Dermis microvascular lymphatic vessel endothelial cell (primary cell): ENCODE data around the gene PARP11. TPM values are rescaled to one million over a fixed set of nuclear protein-coding genes. Genes with fewer than 3 reads are reported as not detected.

ENCODE experiments used
- DNase-seq, 2 donors: peaks; one replicate each; pipeline versions ENCODE4 v3.0.0 to v3.0.0-alpha.2; 2010; ENCODE audit warnings: low read depth in 2 of 2
- total RNA-seq: library from RNA; depleted of rRNA; stranded (reverse); fragments of >200 nt; gene quantifications from 2 replicates; pipeline ENCODE4 v1.2.1, GENCODE V29; 2014

The PARP11 gene
- total RNA-seq, 1 donor from 2014 or later, result 2.7 TPM

- no peak for DNase-seq
Measured at GRCh38 chr12:3827301-3828000, 45.7 kb downstream of the PARP11 start.

- no peak for DNase-seq
Measured at GRCh38 chr12:3821441-3821840, 51.8 kb downstream of the PARP11 start.

DNA sequence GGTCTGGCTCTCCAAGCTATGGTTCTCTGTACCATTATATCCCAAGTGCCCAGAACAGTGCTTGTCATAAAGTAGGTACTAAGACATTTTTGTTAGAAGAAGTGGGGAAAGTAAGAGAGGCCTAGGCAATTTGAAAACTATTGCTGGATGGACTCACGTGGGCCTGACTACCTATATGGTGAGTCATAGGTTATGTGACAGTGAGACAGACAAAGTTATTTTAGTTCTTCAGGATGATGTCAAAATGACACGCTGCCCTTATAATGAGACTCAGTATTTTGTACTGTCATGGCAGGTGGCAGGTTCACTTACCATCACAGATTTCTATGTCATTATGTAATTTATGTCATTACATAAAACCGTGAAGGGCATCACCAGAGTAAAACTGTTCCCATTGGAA lies 53.1 kb downstream of the PARP11 start:
- peak in 1 of 2 donors; percentile 10 for DNase-seq

- no peak for DNase-seq
Measured at GRCh38 chr12:3816266-3816665, 56.9 kb downstream of the PARP11 start.

- DNase-seq, result no peak
Measured at GRCh38 chr12:3815094-3815766, 58.0 kb downstream of the PARP11 start.

- DNase-seq, result no peak
Measured at GRCh38 chr12:3810540-3810939, 62.7 kb downstream of the PARP11 start.

DNA sequence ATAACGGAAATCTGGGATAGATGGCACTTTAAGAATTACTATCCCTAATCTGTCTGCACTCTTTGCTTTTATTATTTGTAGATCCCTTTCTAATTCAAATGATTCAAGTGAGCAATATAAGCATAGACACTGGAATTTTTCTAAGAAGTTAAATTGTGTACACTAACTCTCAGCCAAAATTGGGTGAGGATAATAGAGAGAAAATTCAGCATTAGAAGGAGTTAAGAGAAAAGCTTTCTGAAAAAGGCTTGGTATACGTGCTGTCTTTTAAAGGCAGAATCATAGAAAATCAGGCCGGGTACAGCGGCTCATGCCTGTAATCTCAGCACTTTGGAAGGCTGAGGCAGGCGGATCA lies 63.2 kb downstream of the PARP11 start:
- no peak for DNase-seq

DNA sequence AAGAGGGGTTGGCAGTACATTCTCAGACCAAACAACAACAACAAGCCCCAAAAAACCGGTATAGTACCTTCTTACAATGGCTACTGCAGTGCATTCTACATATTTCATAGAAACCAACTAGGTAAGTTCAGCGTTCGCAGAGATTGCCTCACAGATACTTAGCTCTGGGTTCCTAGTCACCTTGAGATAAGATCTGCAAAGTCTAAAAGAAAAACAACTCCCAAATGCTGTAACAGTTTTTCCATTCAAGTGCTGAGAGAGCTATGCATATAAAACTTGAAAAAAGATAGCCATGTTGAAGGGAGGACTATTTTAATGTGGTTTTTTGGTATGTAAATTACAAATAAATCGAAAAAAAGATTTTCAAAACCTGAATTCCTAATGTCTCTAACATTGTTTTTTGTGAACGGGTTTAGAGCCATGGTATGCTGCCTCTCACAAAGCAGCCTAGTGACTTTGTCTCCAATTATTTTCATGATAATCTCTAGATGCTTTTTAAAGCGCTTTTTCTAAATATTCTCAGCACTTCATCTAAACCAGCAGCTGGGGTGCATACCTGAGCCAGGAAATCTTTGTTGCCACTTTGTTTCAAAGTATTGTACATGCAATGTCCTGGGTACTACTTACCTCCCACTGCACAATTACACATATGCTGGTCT lies 63.7 kb downstream of the PARP11 start:
- no peak for DNase-seq

DNA sequence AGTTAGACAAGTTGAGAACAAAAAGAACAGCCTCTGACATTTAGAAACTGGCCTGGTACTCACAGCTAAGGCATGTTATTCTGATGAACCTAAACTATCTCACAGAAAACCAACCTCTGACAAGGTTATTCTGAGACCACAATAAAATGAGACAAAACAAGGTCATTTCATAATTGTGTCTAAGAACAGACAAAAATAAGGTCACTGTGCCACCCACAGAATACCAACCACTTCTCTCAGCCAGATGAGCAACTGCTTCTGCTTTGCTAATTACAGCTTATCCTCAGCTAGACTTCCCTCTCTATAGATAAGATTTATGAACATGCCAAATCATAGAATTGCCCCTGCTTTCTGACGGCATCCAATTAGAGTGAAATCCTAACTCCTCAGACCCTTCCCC lies 68.1 kb downstream of the PARP11 start:
- no peak for DNase-seq

DNA sequence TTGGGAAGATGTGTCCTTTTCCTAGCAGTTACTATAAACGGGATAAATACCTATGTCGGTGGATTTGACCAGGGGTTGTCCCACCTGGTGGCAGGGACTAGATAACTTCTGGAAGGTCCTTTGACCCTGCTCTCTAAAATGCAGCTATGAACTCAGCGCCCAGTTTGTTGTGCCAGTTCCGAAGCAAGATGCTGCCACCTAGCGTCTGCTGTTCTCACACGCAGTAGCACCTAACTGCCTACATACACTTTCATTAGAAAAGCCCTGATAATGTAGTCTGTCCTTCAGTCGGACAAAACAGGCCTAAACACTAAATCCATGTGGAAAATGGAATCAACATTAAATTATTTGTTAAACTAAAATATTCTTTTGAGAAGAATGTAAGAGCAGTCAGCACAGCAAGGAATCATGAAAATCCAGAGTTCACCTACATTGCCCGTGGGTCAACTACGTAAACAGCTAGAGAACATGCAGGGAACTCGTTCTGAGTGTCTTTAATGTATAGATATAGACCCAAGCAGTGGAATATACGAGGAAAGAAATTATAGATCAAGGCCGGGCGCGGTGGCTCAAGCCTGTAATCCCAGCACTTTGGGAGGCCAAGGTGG lies 69.2 kb downstream of the PARP11 start:
- peak; percentile 65 to 79 for DNase-seq

DNA sequence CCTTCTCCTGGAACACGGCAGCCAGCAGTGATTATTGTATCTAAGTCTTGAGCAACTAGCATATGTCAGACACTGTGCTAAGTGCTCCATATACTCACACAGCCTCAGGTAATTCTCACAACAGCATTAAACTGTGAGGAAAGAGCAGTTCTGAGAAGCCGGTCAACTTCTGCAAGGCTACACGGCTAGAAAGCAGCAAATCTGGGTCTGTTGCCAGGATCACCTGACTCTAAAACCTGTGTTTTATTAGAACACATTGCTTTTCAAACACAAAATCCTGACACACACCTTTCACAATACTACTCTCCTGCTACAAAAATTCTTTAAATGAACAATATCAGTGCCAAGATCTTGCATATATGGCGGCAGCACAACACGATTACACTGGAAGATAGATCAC lies 70.5 kb downstream of the PARP11 start:
- no peak for DNase-seq

DNA sequence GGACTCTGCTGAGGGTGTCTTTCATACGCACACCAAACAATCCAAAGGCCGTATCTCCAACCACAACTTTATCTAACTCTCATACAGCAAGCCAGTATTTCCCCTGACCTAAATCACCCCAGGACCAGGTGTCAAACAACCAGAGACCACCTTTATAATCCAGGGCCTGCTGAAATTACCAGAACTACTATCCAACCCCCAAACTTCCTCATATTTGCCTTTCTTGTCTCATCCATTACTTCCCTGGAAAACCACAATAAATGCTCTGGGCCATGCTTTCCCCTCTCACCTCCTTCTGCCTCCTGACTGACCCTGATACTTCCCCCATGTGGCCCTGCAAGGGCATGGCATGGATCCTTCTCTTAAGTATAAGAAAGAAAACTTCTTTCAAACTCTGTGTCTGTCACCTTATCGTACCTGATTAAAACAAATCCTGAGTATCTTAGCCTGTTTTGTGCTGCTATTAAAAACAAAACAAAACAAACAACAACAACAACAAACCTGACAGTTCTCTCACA lies 75.6 kb downstream of the PARP11 start:
- no peak for DNase-seq

DNA sequence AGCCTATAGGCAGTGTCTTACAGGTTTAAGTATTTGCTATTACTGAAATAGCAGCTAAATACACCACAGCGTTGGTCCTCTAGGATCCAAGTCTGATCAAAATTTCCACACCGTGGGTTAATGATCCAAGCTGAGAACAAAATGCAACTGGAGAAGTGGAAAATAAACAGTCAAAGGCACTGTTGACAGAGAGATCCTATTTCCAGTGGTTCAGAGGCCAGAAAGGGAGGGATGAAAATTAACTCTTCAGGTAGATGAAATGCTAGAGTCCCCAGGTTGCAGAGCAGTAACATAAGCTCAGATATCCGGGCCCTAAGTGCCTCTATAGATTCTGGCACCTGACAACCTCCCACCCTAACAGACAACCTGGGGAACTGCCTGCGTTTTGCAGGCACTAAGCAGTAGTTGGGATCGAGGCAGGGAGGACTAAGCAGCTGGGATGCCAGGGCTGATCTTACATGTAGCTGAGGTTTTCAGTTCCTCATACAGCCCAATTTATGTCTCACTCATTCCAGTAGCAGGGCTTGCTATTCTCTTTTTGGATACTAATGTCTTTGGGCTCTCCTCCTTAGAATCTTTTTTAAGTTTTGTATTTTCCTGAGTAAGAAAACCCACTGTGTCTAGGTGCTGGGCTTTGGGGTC lies 77.6 kb downstream of the PARP11 start:
- DNase-seq, result no peak

DNA sequence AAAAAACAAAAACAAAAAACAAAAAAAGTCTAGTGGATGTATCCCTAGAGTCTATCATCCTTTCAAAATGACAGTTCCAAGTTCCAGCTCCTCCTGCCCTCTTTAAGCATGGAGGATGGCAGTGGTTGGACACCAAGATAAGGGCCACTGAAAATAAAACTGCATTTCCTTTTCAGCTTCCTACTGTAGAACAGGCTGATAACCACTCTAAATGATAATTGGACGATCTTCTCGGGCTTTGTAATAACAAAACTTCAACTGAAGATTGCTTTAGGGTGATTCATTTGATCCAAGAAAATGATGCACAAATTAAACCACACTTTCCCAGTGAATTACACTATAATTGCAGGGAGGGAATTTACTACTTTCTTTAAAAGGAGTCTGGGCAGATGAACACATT lies 78.1 kb downstream of the PARP11 start:
- DNase-seq, result no peak

DNA sequence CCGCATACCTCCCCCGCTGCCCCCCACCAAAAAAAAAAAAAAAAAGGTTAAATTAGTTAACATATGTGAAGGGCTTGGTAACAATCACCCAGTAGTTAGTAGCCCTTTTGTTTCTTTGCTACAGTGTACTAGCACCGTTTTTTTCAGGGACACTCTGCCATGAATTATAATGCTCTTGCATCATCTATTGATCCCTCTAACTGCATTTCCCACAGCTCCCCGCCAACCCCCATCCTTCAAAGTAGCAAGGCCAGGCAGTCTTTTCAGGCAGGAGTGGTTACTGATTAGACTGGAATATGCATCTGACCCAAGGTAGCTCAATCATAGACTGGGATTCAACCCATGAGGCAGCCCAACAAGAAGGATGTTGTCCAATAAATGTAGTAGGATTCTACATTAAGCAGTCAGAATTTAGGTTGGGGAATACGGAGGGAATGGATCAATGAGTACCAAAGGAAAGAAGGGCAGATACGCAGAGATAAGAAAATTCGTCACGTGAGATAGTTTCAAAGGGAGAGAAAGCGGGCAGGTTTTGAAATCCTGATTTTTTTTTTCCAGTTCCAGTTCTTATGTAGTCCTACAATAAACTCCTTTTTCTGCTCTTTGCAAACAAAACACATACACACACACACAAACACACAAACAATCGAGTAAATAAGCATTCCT lies 80.4 kb downstream of the PARP11 start:
- no peak for DNase-seq

GRCh38 chr12:3791256-3791874 lies 81.8 kb downstream of the PARP11 start:
- DNase-seq, result no peak

GRCh38 chr12:3790642-3791041 lies 82.6 kb downstream of the PARP11 start:
- no peak for DNase-seq

DNA sequence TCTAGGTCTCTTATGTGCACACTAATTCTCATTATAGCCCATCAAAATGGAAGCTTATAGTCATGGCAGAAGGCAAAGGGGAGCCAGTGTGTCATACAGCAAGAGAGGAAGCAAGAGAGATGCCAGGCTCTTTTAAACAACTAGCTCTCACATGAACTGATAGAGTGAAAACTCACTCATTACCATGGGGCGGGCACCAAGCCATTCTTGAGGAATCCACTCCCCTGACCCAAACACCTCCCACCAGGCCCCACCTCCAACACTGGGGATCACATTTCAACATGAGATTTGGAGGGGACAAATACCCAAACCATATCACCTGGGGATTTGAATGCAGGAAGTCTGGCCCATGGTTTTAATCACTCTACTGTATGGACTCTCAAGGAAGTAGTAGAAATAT lies 83.4 kb downstream of the PARP11 start:
- DNase-seq, result no peak

- peak; percentile 48 to 60 for DNase-seq
Measured at GRCh38 chr12:3777206-3777809, 95.9 kb downstream of the PARP11 start.

DNA sequence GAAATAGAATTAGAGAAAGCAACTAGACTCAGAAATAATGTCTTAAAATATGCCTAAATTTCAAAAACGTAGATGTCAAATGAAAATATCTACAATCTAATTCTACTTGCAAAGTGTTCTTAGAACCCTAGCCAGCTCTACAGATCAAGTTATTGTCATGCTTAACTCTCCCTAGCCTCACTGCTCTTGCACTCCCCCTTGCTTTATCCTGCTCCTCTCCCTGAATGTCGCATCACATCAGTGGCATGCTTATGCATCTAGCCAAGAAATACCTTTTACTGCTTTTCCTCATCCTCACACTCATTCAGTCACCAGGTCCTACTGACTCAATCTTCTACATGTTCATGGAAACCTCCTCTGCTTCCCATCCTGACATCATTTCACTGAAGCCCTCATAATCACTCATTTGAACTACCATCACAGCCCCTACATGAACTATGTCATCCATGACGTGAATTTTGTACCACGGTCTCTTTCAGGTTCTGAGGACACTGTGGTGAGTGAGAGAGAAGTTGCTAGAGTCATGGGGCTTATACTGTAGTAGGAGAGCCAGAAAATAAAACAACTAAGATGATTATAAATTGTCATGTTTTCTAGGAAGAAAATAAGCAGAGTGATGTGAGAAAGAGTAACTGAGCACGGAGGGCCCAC lies 97.7 kb downstream of the PARP11 start:
- DNase-seq, result no peak
